ENCODE data around the gene FAM133A. TPM values are rescaled to one million over a fixed set of nuclear protein-coding genes. Genes with fewer than 3 reads are reported as not detected.
A peak's percentile ranks its signal among the peaks of the same experiment; 100 is the strongest.

The FAM133A gene
- total RNA-seq (2014; rRNA removed), result 0.06 and 0.07 TPM in 2 replicates
- percentile 18 among the genes with signal in this experiment for Bru-seq, nascent RNA
- percentile 16 among the genes with signal in this experiment for BruChase-seq, experiment 1, labeled RNA remaining after a 6-hour chase
- BruChase-seq, experiment 2, labeled RNA remaining after a 2-hour chase, result percentile 19 among the genes with signal in this experiment
- long read RNA-seq, partial matches to known transcripts, result 1 of 1 reads
- long read RNA-seq, other reads (novel, unspliced or antisense), result 0 of 1 reads

DNA sequence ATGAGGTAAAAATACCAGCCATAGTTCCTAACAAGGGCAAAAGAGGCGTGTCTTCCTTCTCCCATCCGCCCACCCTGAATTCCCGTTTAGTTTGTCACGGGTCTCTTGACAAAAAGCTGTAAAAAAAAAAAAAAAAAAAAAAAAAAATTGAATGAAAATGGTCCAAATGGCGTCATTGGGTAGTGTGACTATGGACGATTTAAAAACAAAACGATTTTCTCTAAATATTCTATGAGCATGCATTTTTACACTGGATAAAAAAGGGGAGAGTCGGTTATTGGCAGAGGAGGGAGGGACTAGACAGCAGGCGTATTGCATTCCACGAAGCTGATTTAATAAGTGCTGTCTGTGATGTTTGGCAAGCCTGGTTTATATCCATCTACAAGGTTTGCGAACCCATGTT, at the start of gene FAM133A:
Gene FAM133A, plus strand, starts transcription at position 338 of the 403 bp plus-strand sequence. CDS start 35,214 bp downstream, outside the sequence.
- H3F3A ChIP-seq (ENCODE audit: low read length, unreplicated experiment), result no peaks in the 10 kb centered on the region
- POLR2A ChIA-PET (ENCODE audit: unreplicated experiment), result no interaction called here
- ATAC-seq (peak; percentile 54), DNase-seq (peak; percentile 30)
- peak within 1 kb of the TSS; percentile 26; the same call in 1 of the 2 replicates for H3K9ac ChIP-seq (ENCODE audit: low read length)
- intact Hi-C loops (cut with micrococcal nuclease), result loop anchor here (10.0 kb wide), 1 partner anchor 89 kb away; no protein-coding TSS in a partner anchor
- H3K27me3 ChIP-seq (ENCODE audit: low read length), result no peaks in the 10 kb centered on the region
- TF ChIP-seq CTCF (conservative IDR thresholded peaks at IDR 0.05; ENCODE audit: low read depth, low read length), result no peak
- no peaks in the 10 kb centered on the region for H3K79me2 ChIP-seq (ENCODE audit: low read length)
- H3K9me3 ChIP-seq (ENCODE audit: low read length), result no peaks in the 10 kb centered on the region
- H3K36me3 ChIP-seq (ENCODE audit: low read depth, low read length), result no peaks in the 10 kb centered on the region
- H2AFZ ChIP-seq (ENCODE audit: low read length), result peak within 1 kb of the TSS; percentile 86
- CTCF ChIA-PET, result no interaction called here
- BruUV-seq (replicated peaks), result no TSS peak
- no peak within 1 kb of the TSS for H3K27ac ChIP-seq (ENCODE audit: low read length)
- peak within 1 kb of the TSS; percentile 84 for H3K4me2 ChIP-seq (ENCODE audit: low read length)
- no peaks in the 10 kb centered on the region for H3K4me1 ChIP-seq (ENCODE audit: insufficient read depth, low read length)
- H4K20me1 ChIP-seq (ENCODE audit: low read length), result no peaks in the 10 kb centered on the region
- H3K4me3 ChIP-seq (ENCODE audit: low read length), result peak within 1 kb of the TSS; percentile 76
- H3K9me2 ChIP-seq (replicated peaks; ENCODE audit: low read length), result no peaks in the 10 kb centered on the region

GRCh38 chrX:93637591-93637990, 36.4 kb upstream of the FAM133A start:
- Histone ChIP-seq H3K4me3 (ENCODE audit: low read length) (no peak overlapping the region), H3K79me2 (ENCODE audit: low read length) (no peaks in the 10 kb centered on the region), H3K27me3 (ENCODE audit: low read length) (no peaks in the 10 kb centered on the region), H3K9me3 (ENCODE audit: low read length) (no peaks in the 10 kb centered on the region), H2AFZ (ENCODE audit: low read length) (no peak overlapping the region), H3K9ac (ENCODE audit: low read length) (no peak overlapping the region), H3K27ac (ENCODE audit: low read length) (no peak overlapping the region), H3K4me1 (ENCODE audit: insufficient read depth, low read length) (no peaks in the 10 kb centered on the region), H3K36me3 (ENCODE audit: low read depth, low read length) (no peaks in the 10 kb centered on the region), H3F3A (ENCODE audit: low read length, unreplicated experiment) (no peaks in the 10 kb centered on the region), H3K9me2 (replicated peaks; ENCODE audit: low read length) (no peaks in the 10 kb centered on the region), H3K4me2 (ENCODE audit: low read length) (no peak overlapping the region), H4K20me1 (ENCODE audit: low read length) (no peaks in the 10 kb centered on the region)
- TF ChIP-seq EZH2 (IDR thresholded peaks at IDR 0.05; ENCODE audit: low read length, unreplicated experiment) (no peak), CTCF (conservative IDR thresholded peaks at IDR 0.05; ENCODE audit: low read depth, low read length) (no peak)
- CTCF ChIA-PET, result no interaction called here
- intact Hi-C loops (cut with micrococcal nuclease), result no loop called here
- no peak for DNase-seq
- BruUV-seq (replicated peaks), result no TSS peak
- POLR2A ChIA-PET (ENCODE audit: unreplicated experiment), result no interaction called here
- no peak for ATAC-seq

DNA sequence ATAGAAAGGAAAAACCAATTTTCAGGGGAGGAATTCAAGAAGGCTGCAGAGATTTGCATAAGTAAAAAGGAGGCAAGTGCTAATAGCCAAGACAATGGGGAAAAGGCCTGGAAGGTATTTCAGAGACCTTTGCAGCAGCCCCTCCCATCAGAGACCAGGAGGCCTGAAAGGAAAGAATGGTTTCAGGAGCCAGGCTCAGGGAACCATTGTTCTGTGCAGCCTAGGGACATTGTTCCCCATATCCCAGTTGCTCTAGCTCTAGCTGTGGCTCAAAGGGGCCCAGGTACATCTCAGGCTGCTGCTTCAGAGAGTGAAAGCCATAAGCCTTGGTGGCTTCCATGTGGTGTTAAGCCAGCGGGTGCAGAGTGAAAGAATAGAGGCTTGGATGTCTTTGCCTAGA, 24.6 kb upstream of the FAM133A start:
- intact Hi-C loops (cut with micrococcal nuclease), result no loop called here
- DNase-seq, result no peak
- TF ChIP-seq CTCF (conservative IDR thresholded peaks at IDR 0.05; ENCODE audit: low read depth, low read length) (no peak), EZH2phosphoT487 (IDR thresholded peaks at IDR 0.05; ENCODE audit: borderline replicate concordance, low read length) (no peak)
- no peaks in the 10 kb centered on the region for H3K27me3 ChIP-seq (ENCODE audit: low read length)
- no peaks in the 10 kb centered on the region for H3K79me2 ChIP-seq (ENCODE audit: low read length)
- H3K9ac ChIP-seq (ENCODE audit: low read length), result no peak overlapping the region
- H2AFZ ChIP-seq (ENCODE audit: low read length), result no peak overlapping the region
- no peak overlapping the region for H3K27ac ChIP-seq (ENCODE audit: low read length)
- H3K9me3 ChIP-seq (ENCODE audit: low read length), result no peaks in the 10 kb centered on the region
- ChIA-PET POLR2A (ENCODE audit: unreplicated experiment) (no interaction called here), CTCF (no interaction called here)
- no TSS peak for BruUV-seq (replicated peaks)
- H3K4me3 ChIP-seq (ENCODE audit: low read length), result no peak overlapping the region
- no peaks in the 10 kb centered on the region for H3F3A ChIP-seq (ENCODE audit: low read length, unreplicated experiment)
- no peak overlapping the region for H3K4me2 ChIP-seq (ENCODE audit: low read length)
- H3K9me2 ChIP-seq (replicated peaks; ENCODE audit: low read length), result no peaks in the 10 kb centered on the region
- H4K20me1 ChIP-seq (ENCODE audit: low read length), result no peaks in the 10 kb centered on the region
- H3K4me1 ChIP-seq (ENCODE audit: insufficient read depth, low read length), result no peaks in the 10 kb centered on the region
- H3K36me3 ChIP-seq (ENCODE audit: low read depth, low read length), result no peaks in the 10 kb centered on the region
- ATAC-seq, result no peak
